ENCODE results near the gene AGTPBP1.
A peak's percentile ranks its signal among the peaks of the same experiment; 100 is the strongest.

The AGTPBP1 gene

GRCh38 chr9:85534340-85534739 lies 207.4 kb downstream of the AGTPBP1 start:
- no peak for DNase-seq

GRCh38 chr9:85533538-85533937 lies 208.2 kb downstream of the AGTPBP1 start:
- DNase-seq = no peak

- DNase-seq = no peak
Observed at GRCh38 chr9:85530721-85531120, 211.0 kb downstream of the AGTPBP1 start.

GRCh38 chr9:85528607-85529006 lies 213.1 kb downstream of the AGTPBP1 start:
- no peak for DNase-seq

GRCh38 chr9:85528142-85528541 lies 213.6 kb downstream of the AGTPBP1 start:
- no peak for DNase-seq

- no peak for DNase-seq
Observed at GRCh38 chr9:85527331-85528020, 214.3 kb downstream of the AGTPBP1 start.

GRCh38 chr9:85524531-85524930 lies 217.2 kb downstream of the AGTPBP1 start:
- DNase-seq = no peak

- peak; percentile 34 for DNase-seq
Observed at GRCh38 chr9:85523202-85523601, 218.6 kb downstream of the AGTPBP1 start.

GRCh38 chr9:85522459-85523092 lies 219.2 kb downstream of the AGTPBP1 start:
- peak; percentile 34 for DNase-seq

GRCh38 chr9:85521371-85522197 lies 220.2 kb downstream of the AGTPBP1 start:
- DNase-seq = no peak

GRCh38 chr9:85516976-85517637 lies 224.6 kb downstream of the AGTPBP1 start:
- DNase-seq = no peak

GRCh38 chr9:85516455-85516854 lies 225.3 kb downstream of the AGTPBP1 start:
- no peak for DNase-seq

GRCh38 chr9:85515021-85515420 lies 226.7 kb downstream of the AGTPBP1 start:
- DNase-seq = no peak

GRCh38 chr9:85514256-85514655 lies 227.5 kb downstream of the AGTPBP1 start:
- DNase-seq = no peak

- no peak for DNase-seq
Observed at GRCh38 chr9:85511746-85512145, 230.0 kb downstream of the AGTPBP1 start.

- DNase-seq = no peak
Observed at GRCh38 chr9:85510830-85511504, 230.8 kb downstream of the AGTPBP1 start.

GRCh38 chr9:85508616-85509015 lies 233.1 kb downstream of the AGTPBP1 start:
- no peak for DNase-seq

GRCh38 chr9:85505612-85506011 lies 236.1 kb downstream of the AGTPBP1 start:
- DNase-seq = no peak

- no peak for DNase-seq
Observed at GRCh38 chr9:85502815-85503655, 238.7 kb downstream of the AGTPBP1 start.

GRCh38 chr9:85501882-85502281 lies 239.9 kb downstream of the AGTPBP1 start:
- DNase-seq = no peak

- DNase-seq = no peak
Observed at GRCh38 chr9:85501456-85501855, 240.3 kb downstream of the AGTPBP1 start.
